Stimulated activated CD8-positive, alpha-beta memory T cell treated with anti-CD3 and anti-CD28 coated beads, Interleukin-7, amount 100 ng/mL, for 1 hour (primary cell): ENCODE measurements around the gene SMIM10L1.

Experiments used
- DNase-seq, 2 donors: peaks; one replicate each; pipeline ENCODE4 v3.0.0-alpha.2; 2020; ENCODE audit warnings: low read depth in 2 of 2

SMIM10L1 gene

GRCh38 chr12:11186837-11187236 is 15.8 kb downstream of the SMIM10L1 start, which contains the start of gene TAS2R42:
Gene TAS2R42 (minus strand): TSS chr12:11186937. CDS start chr12:11186937, 0 bp downstream.
- DNase-seq, result no peak

- DNase-seq, result no peak
Observed at GRCh38 chr12:11202811-11203210, 31.8 kb downstream of the SMIM10L1 start.

GRCh38 chr12:11204173-11204572 is 33.2 kb downstream of the SMIM10L1 start:
- DNase-seq, result no peak

GRCh38 chr12:11209113-11209512 is 38.1 kb downstream of the SMIM10L1 start:
- DNase-seq, result no peak
